DND-41 (cell line): ENCODE data around the gene KCNK15.

ENCODE experiments used
- CTCF ChIP-seq: IDR thresholded peaks from 2 replicates; pipeline ENCODE4 v1.5.1; 2012; ENCODE audit warnings: borderline replicate concordance, low read length, moderate library complexity, mild to moderate bottlenecking; ENCODE audit not compliant: poor library complexity, severe bottlenecking; ENCODE audit errors: extremely low read depth
- EZH2 ChIP-seq: IDR thresholded peaks from 3 replicates; pipeline ENCODE4 v1.6.1; 2012; ENCODE audit warnings: borderline replicate concordance, low read depth, mild to moderate bottlenecking, moderate library complexity, low read length, inconsistent platforms; ENCODE audit not compliant: severe bottlenecking

- TF ChIP-seq CTCF (no peak), EZH2 (no peak)
These were observed 13.3 kb upstream of the KCNK15 start for GRCh38 chr20:44732327-44732726.
